H1 (cell line): ENCODE data around the gene FCRL6. TPM values are rescaled to one million over a fixed set of nuclear protein-coding genes. Genes with fewer than 3 reads are reported as not detected.

ENCODE experiments used
- BCL11A ChIP-seq, 2 experiments: IDR thresholded peaks; one replicate each; pipeline ENCODE4 v1.6.1; 2011; ENCODE audit warnings: low read depth in 2 of 2, low read length in 2 of 2, mild to moderate bottlenecking in 2 of 2
- EZH2 ChIP-seq: fragments of 200-600 bp; sonication (generic); IDR thresholded peaks from 2 replicates; pipeline ENCODE4 v1.7.1; 2012; ENCODE audit warnings: low read depth, mild to moderate bottlenecking, moderate library complexity, low read length, inconsistent platforms; ENCODE audit not compliant: severe bottlenecking
- JUN ChIP-seq: IDR thresholded peaks from 2 replicates; pipeline ENCODE4 v1.6.1; 2011; ENCODE audit warnings: low read depth, mild to moderate bottlenecking, improper control_type of control experiment, low read length
- RBBP5 ChIP-seq: IDR thresholded peaks from 2 replicates; pipeline ENCODE4 v1.7.1; 2012; ENCODE audit warnings: low read depth, mild to moderate bottlenecking, inconsistent platforms, low read length, moderate library complexity, borderline replicate concordance
- polyA plus RNA-seq, 7 experiments: library from polyadenylated mRNA; depleted of rRNA in 3 of 7; stranded (reverse) in 5 of 7; unstranded in 2 of 7; fragments of >200 nt in 5 of 7; fragments of 200-250 nt in 2 of 7; gene quantifications; 1 replicate in 5 of 7; 2 replicates in 1 of 7; 4 replicates in 1 of 7; pipeline versions ENCODE4 v1.2.1 to v1.2.3, GENCODE V29; 2011 to 2013; ENCODE audit warnings: missing spikeins in 2 of 7, mixed read lengths in 2 of 7
- total RNA-seq: library from RNA; stranded (reverse); fragmentation: NEBNext Ultra II Directional; extraction: Animal tissue kit (Norgen Biotek cat#: 25700); gene quantifications from 2 replicates; pipeline ENCODE4 v1.2.1, GENCODE V29; 2021
- TF ChIP-seq, protein P1 (sequence below): IDR thresholded peaks from 2 replicates; pipeline ENCODE4 v1.6.1; 2011; ENCODE audit warnings: low read length, improper control_type of control experiment

The FCRL6 gene
- total and polyA plus RNA-seq, 2 of the 8 experiments (the other 6 are each of a cell fraction or from before 2014, with no cell fraction given) = not detected

GRCh38 chr1:159786465-159786864, 15.7 kb upstream of the FCRL6 start (continued):
- no peak for TF ChIP-seq BCL11A (IDR thresholded peaks at IDR 0.05; ENCODE audit: low read depth in 2 of 2, low read length in 2 of 2)
- TF ChIP-seq EZH2 = no peak
- no peak for TF ChIP-seq JUN
- TF ChIP-seq, protein P1, sequence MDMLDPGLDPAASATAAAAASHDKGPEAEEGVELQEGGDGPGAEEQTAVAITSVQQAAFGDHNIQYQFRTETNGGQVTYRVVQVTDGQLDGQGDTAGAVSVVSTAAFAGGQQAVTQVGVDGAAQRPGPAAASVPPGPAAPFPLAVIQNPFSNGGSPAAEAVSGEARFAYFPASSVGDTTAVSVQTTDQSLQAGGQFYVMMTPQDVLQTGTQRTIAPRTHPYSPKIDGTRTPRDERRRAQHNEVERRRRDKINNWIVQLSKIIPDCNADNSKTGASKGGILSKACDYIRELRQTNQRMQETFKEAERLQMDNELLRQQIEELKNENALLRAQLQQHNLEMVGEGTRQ = no peak
- TF ChIP-seq RBBP5 = no peak
- TF ChIP-seq, all 59 proteins: peak for 0
